GM12892 (cell line): Measurements from ENCODE around the gene SMYD3.

Source experiments
- DNase-seq: peaks from one replicate; pipeline ENCODE4 v3.0.0; 2011; ENCODE audit not compliant: insufficient read length
- FAIRE-seq: peaks from 2 replicates; lab custom pipeline; 2011; peaks lifted over from hg19 to GRCh38; lab: Jason Lieb, UNC
- POLR2A ChIP-seq: IDR thresholded peaks from 2 replicates; pipeline ENCODE4 v1.6.1; 2011; ENCODE audit warnings: low read depth, low read length, control low read depth
- POLR2AphosphoS5 ChIP-seq: IDR thresholded peaks from 2 replicates; pipeline ENCODE4 v1.6.1; 2011; ENCODE audit warnings: low read depth, low read length, control low read depth
- TAF1 ChIP-seq: IDR thresholded peaks from 2 replicates; pipeline ENCODE4 v1.6.1; 2011; ENCODE audit warnings: low read depth, mild to moderate bottlenecking, control low read depth, low read length, borderline replicate concordance

SMYD3 gene

DNA sequence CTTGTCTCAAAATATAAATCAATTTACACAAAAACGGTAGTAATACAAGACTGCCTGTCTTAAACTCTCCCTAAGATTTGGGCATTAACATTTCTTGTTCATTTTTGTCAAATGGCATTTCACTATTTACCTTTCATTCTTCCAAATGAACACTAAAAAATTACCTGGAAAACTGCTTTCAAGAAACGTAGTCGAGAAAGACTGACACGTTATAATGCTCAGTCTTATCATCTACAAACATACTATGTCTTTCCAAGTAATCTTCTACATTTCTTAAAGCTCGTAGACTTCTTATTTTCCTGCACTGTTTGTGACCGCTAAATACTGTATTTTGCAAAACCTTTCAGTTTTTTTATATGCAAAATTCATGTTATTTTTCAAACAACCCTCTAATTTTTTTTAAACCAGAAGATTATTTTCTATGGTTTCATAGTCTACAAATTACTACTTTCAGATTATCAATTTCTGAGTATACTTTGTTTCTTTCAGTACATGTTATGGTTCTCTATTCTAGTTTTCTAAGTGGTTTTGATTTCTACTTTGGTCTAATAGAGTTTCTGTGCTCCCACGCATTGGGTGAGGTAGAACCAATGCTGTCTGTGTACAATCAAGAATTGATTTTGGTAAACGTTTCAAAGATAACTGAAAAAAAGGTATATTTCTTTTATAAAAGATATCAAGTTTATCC, 336.4 kb downstream of the SMYD3 start:
- DNase-seq (no peak), FAIRE-seq (no peak)
- TF ChIP-seq POLR2AphosphoS5: no peak
- TF ChIP-seq POLR2A: no peak
- no peak for TF ChIP-seq TAF1

DNA sequence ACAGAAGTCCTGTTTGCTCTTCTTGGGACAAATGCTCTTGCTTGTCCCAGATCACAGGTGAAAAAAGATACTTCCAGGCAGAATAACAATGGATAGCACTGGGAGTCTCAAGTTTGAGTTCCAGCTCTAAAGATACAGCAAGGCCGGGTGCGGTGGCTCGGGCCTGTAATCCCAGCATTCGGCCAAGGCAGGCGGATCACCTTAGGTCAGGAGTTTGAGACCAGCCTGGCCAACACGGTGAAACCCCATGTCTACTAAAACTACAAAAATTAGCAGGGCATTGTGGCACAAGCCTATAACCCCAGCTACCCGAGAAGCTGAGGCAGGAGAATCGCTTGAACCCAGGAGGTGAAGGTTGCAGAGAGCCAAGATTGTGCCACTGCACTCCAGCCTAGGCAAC, 337.6 kb downstream of the SMYD3 start:
- FAIRE-seq (no peak), DNase-seq (no peak)
- TF ChIP-seq TAF1 (no peak), POLR2A (no peak), POLR2AphosphoS5 (no peak)

DNA sequence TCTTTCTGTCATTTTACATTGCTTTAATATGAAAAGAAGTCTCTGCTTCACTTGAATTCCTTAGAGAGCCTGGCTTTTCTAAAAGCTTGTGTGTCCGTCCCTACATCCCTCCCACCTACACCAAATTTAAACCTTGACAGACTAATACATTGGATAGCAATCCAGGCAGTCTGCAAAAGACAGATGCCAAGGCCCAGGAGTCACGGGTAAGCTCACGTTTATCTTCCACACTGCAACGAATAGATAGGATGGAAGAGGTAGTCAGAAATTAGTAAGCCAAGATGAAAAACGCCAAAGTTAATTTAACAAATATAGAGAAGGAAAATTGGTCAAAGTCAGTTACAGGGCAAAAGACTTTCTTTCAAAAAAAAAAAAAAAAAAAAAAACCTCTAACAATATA, 338.1 kb downstream of the SMYD3 start:
- TF ChIP-seq POLR2AphosphoS5: no peak
- TF ChIP-seq POLR2A: no peak
- TF ChIP-seq TAF1: no peak
- DNase-seq (no peak), FAIRE-seq (no peak)

DNA sequence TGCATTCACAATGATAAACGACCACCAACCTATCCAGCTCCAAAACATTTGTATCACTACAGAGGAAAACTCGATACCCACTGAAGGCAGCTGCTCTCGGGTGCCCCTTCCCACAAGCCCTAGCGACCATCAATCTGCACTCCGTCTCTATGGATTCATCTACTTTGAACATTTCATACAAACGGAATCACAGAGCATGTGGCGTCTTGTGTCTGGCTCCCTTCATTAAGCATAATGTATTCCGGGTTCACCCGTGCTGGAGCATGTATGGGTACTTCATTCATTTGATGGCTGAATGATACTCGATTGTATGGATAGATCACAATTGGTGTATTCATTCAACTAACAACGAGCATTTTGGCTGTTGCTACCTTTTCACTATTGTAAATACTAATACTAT, 340.2 kb downstream of the SMYD3 start:
- DNase-seq: no peak
- TF ChIP-seq POLR2AphosphoS5 (no peak), TAF1 (no peak)
- no peak for FAIRE-seq

DNA sequence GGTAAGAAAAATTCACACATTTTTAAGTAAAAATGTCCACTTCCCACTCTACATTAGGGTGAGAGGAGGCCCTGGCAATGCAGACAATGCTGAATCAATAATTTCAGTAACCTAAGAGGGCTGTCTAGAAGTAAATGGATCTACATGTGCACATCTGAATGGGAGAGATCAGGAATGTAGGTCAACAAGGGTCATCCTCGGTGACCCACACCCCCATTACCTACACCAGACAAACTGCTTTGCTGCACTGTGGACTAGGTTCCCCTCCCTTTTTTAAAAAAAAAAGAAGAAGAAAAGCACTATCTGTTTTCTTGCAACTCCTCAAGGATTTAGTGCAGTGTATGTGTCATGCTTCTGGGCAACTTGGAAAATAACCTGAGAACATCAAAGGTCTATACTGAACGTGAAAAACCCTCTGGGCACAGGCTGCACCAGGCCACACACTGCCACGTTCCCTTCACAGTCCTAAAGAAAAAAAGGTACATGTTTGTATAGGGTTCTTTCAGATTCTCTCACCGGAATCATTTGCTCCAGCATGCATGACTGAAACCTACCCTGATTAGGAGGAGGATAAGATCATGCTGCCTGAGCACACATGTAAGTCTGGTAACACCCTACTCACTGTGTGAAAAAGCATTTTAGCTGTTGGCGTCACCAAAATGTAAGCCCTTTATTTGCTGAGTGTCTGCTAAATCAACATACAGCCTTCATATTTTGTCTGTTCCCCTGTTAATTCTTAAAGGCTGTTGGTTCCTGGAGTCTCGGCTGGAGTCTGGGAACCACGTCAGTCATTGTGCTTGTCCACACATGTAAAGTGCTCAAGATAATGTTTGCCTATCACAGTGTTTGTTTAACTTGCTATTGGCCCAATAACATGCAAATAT, 341.0 kb downstream of the SMYD3 start:
- no peak for TF ChIP-seq TAF1
- no peak for TF ChIP-seq POLR2AphosphoS5
- no peak for TF ChIP-seq POLR2A
- FAIRE-seq (no peak), DNase-seq (no peak)

DNA sequence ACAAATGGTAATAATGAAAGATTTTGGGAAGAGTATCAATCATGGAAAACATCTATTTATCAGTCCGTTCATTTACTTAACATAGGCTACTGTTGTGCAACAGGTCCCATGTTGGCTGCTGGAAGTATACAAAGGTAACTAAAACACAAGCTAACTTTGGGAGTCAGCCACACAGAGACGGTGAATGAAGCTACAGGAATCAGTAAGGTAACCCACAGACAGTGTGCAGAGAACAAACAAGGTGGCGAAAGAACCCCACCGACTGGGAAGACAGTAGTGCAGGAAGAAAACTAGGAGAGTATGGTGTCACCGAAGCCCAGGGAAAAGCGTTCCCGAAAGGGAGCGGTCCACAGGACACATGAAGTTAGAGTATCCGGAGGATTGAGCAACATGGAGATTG, 342.3 kb downstream of the SMYD3 start:
- FAIRE-seq: no peak
- TF ChIP-seq POLR2A: no peak
- TF ChIP-seq POLR2AphosphoS5: no peak
- no peak for TF ChIP-seq TAF1
- no peak for DNase-seq

DNA sequence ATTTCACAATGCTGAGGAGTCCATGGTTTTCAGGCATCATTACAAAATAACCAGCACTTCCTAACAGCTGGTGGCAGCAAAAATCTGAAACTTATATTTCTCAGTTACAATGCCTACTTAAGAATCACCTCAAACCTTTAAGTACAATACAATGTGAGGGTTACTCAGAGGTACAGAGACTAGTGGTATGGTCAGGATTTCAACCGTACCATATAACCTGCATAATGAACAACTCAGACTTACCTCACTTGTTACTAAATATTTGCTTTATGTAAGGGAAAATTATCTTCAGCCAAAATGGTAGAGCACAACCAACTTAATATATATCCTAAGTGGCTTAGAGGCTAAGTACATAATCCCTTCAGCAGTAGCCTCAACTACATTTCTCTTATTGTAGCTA, 344.5 kb downstream of the SMYD3 start:
- no peak for FAIRE-seq
- DNase-seq: no peak
- no peak for TF ChIP-seq POLR2A
- TF ChIP-seq TAF1: no peak
- TF ChIP-seq POLR2AphosphoS5: no peak

DNA sequence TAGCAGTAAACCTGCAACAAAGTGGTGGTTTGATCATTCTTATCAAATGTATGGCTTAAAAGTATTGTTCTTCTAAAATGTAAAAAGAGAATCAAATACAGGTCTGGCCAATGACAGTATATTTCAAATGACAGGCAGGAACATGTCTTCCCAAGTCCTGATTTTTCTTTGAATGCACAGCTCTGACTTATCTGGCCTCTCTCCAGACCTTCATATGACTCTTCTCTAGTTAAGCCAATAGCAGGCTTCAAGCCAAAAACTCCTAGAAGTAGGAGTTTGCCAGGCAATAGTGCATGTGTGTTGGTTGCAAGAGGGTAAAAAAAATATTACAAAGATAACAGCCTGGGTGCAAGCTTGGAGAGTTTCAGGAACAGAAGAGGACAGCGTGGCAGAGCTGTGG, 345.5 kb downstream of the SMYD3 start:
- TF ChIP-seq POLR2A (no peak), TAF1 (no peak), POLR2AphosphoS5 (no peak)
- DNase-seq (no peak), FAIRE-seq (no peak)

DNA sequence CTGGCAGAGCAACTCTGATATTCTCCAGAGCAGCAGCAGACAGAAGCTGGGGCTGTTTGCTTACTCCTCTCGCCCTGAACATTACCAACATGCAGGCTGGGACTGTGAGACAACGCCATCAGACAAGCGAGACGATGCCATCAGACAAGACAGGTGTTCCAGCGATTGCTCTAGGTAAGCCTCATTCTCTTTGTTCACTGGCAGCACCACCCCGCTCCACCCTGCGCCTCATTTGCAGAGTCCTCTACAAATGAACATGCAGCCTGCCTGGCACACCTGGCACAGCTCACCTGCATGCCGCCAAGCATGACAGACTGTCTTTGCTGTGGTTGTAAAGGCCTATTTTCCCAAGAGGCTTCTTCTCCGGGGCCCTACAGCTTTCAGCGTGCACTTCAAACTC, 346.2 kb downstream of the SMYD3 start:
- FAIRE-seq: no peak
- TF ChIP-seq TAF1 (no peak), POLR2A (no peak), POLR2AphosphoS5 (no peak)
- no peak for DNase-seq

DNA sequence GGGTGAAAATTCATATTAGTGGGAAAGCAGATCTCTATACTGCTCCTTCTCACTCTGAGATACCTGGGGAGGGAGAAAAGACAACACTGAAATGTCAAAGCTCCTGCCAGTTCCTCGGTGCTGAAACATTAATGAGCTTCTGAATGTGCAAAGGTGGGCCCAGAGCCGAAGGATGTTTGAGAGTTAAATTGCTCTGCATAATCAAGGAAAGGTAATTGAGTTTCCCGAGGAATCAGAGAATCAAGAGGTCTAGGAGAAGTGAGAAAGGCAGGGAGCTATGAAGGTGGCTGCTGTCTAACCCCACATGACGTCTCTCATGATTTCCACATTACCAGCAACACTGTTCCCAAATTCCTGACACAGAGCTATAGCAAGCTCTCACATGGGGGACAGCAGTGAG, 346.7 kb downstream of the SMYD3 start:
- FAIRE-seq: no peak
- no peak for TF ChIP-seq POLR2A
- no peak for TF ChIP-seq TAF1
- TF ChIP-seq POLR2AphosphoS5: no peak

DNA sequence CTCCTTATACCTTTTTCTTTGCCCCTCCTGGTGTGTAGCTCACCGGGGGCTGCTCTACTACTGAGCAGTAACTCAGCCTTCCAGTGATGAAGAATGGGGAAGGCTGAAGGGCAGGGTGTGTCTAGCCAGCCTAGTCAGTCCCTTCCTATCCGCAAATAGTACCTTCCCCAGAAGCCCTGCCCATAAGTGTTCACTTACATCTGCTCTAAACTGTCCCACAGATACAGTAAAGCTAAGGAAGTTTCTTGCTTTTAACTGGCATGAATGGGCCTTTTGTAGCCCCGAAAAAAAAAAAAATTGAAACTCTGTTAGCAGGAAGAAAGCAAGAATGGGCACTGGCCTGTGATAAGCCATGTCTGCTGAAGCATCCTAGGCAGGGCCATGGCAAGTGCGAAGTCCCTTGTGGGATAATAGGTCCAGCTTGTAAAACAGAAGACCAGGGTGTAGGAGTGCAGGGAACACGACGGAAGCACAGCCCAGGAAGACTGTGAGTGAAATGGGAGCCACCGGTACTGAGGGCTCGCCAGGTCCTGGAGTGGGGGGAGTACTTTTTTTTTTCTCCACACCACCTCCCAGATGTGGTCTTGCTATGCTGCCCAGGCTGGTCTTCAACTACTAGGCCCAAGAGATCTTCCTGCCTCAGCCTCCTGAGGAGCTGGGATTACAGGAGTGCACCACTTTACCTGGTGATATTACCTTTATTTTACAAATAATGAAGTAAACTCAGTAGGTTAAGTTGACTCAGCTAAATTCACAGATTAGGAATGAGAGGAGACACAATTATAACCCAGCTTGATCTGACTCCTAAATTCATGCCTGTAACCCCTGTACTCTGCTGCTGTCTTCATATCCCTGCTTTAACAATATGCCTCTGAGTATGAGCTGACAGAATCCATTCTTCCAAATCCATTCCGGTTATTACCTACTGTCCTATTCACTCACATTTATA, 347.5 kb downstream of the SMYD3 start:
- TF ChIP-seq TAF1 (no peak), POLR2A (no peak), POLR2AphosphoS5 (no peak)
- DNase-seq (no peak), FAIRE-seq (no peak)

More for the DNA sequence above, 346.7 kb downstream of the SMYD3 start:
- DNase-seq: no peak
